ENCODE results near the gene TIMP1.

TIMP1 gene

GRCh38 chrX:47581731-47582647 lies at the start of gene TIMP1:
Gene TIMP1 (plus strand): TSS chrX:47582436. CDS start chrX:47583416, 980 bp downstream.
- peak; percentile 93 for DNase-seq

GRCh38 chrX:47539860-47540259 lies 42.4 kb upstream of the TIMP1 start:
- DNase-seq: no peak

GRCh38 chrX:47540754-47541538 lies 41.3 kb upstream of the TIMP1 start:
- peak; percentile 94 for DNase-seq

- no peak for DNase-seq
Observed at GRCh38 chrX:47543496-47543895, 38.7 kb upstream of the TIMP1 start.

DNA sequence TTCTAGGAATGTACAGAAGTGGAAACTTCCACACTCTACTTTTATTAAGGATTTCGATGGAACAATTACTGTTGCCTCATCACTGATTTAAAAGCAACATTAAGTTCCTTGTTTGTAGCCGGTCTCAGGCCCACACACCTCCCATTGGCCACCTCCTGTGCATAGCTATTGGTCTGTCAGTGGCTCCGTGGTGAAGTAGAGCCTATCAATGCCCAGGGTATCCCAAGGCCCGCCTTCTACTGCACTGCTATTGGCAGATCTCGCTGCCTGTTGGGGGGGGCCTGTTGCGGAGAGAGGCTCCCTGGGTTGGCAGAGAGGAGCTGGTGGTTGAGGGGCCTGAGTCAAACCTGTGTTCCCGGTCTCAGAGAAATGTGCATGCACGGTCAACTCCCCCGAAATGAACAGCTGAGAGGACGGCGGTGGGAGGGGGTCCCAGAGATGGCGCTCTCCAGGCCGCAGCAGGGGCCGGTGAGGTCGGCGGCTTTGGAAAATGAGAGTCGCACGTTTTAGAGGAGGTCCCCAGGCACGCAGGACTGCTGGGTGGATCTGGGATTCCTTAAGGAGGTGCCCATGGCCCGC lies 26.1 kb upstream of the TIMP1 start:
- peak; percentile 91 for DNase-seq

- no peak for DNase-seq
Observed at GRCh38 chrX:47558436-47558835, 23.8 kb upstream of the TIMP1 start.

DNA sequence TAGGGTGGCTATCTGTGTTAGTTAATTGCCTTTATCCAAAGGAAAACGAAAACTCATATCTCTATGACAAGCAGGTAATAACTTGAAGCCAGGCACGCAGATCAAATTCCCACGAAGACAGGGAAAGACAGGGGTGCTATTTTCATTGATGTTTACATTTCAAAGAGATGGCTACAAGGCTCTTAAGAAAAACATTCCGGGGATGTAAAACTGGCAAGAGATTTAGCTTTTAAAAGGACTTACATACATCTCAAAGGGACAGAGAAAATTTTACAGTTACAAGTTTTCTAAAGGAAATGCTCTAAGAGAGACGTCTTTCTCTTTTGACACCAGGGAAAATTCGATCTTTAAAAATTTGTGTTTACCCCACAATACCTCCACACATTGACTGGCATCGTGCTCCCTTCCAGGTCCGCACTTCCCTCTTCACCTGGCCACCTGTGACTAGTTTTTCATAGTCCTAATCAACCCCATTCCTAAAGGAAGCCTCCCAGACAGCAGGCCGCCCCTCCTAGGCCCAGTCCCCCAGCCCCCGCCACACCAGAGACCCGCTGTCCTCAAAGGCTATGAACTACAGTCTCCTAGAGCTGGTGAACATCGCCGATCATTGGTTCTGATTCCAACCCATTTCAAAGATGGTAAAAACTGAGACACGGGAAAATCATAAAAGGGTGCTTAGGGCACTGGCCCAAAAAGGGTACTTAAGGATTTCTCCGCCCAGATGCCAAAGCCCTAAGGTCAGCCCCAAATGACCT lies 21.9 kb upstream of the TIMP1 start:
- no peak for DNase-seq

GRCh38 chrX:47560934-47561658 lies 21.1 kb upstream of the TIMP1 start, which contains the start of gene ARAF:
Gene ARAF (plus strand): TSS chrX:47561205. CDS start chrX:47562968, 1,763 bp downstream.
- peak; percentile 99 for DNase-seq

DNA sequence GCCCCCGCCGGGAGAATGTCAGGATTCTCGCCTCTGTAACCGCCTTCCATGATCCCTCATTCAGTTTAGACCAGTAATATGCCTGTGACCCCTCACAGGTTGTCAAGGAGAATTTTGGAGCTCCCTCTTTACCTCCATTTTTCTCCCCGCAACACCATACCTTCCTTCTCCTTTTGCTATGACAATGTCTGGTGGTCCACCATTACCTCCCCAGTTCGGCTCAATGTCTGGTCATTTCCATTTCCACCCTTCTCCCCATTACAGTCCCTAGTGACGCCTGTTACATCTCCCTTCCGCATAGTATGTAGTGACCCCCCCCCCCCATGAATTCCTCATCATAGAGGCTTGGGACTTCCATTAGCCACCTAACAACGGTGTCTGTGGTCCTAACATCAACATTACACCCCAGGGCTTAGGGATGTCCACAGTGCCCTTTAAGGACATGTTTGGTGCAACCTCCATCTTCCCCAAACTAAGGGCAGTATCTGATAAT lies 20.5 kb upstream of the TIMP1 start:
- DNase-seq: no peak

DNA sequence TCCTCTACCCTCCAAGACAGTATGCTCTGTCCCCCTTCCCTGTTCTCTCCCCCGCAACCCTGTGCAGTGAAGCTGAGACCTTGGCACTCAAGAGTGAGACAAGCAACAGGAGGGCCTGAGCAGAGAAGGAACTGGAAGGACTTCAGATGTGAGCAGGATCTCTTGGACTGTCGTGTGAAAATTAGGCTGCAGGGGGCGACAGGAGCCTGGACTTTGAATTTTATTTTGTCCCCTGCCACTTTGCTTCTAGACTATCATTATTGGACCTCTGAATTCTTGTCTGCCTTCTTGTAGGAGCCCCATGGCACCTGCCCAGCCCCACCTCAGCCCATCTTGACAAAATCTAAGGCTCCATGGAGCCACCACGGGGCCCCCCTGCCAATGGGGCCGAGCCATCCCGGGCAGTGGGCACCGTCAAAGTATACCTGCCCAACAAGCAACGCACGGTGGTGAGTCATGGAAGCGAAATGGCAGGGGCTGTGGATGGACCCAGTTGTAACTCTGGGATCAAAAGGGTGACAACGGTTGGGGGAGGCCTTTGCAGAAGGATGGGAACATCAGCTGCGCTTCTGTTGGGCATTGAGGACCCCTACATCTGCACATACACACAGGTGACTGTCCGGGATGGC lies 19.5 kb upstream of the TIMP1 start:
- peak; percentile 8 for DNase-seq

DNA sequence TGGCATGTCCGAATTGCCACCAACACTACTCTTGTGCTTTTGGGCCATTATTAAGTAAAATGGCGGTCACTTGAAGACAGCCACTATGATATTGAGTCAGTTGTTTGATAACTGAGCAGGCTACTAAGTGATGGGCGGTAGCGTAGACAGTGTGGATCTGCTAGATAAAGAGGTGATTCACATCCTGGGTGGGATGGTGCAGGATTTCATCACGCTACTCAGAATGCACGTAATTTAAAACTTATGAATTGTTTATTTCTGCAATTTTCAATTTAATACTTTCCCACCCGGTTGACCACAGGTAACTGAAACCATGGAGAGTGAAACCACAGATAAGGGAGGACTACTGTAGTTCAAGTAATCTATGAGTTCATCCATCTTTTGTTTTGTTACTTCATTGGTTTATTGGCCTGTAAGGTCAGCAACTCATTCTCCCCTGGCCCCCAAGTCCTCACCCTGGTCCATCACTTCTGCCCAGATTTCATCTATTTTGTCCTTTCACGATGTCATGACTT lies 18.4 kb upstream of the TIMP1 start:
- DNase-seq: no peak

DNA sequence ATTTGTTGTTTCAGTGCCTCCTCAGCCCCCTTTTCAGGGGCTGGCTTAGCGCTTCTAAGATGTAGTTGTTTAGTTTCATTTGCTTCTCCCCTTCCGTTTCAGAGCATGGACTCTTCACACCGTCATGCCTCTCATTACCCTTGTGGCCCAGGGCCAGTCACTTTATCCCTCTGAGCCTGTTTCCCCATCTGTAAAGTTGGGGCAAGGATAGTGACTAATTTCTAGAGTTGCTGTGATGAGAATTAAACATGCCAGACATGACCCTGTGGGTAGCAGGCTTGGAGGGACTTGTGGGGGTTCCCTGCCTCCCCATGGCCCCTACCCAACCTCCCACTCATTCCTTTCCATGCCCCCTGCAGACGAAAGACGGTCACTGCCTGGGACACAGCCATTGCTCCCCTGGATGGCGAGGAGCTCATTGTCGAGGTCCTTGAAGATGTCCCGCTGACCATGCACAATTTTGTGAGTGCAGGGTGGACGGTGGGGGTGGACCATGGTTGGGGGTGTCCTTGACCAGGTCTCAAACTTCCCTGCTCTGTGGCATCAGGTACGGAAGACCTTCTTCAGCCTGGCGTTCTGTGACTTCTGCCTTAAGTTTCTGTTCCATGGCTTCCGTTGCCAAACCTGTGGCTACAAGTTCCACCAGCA lies 17.7 kb upstream of the TIMP1 start:
- DNase-seq: no peak

GRCh38 chrX:47566841-47567240 lies 15.4 kb upstream of the TIMP1 start:
- no peak for DNase-seq

GRCh38 chrX:47568656-47569295 lies 13.5 kb upstream of the TIMP1 start:
- peak; percentile 66 for DNase-seq

GRCh38 chrX:47570794-47571193 lies 11.4 kb upstream of the TIMP1 start:
- no peak for DNase-seq

GRCh38 chrX:47571215-47571614 lies 11.0 kb upstream of the TIMP1 start:
- DNase-seq: no peak

- no peak for DNase-seq
Observed at GRCh38 chrX:47571896-47572295, 10.3 kb upstream of the TIMP1 start.

GRCh38 chrX:47572773-47573340 lies 9.4 kb upstream of the TIMP1 start:
- no peak for DNase-seq

GRCh38 chrX:47573341-47574075 lies 8.7 kb upstream of the TIMP1 start:
- DNase-seq: no peak
